ENCODE results near the gene CCNT1. TPM values are rescaled to one million over a fixed set of nuclear protein-coding genes. Genes with fewer than 3 reads are reported as not detected.
A peak's percentile ranks its signal among the peaks of the same experiment; 100 is the strongest.
"Not testable (repeated sequence)": the region's sequence is repeated elsewhere in the genome, so short reads cannot be mapped to it uniquely, and the experiment has no call there.

CCNT1 gene
- total RNA-seq, 2 donors from 2014 or later: 12.5 to 31.6 TPM

GRCh38 chr12:48682927-48683326 lies 33.6 kb downstream of the CCNT1 start:
- TF ChIP-seq, protein P1, sequence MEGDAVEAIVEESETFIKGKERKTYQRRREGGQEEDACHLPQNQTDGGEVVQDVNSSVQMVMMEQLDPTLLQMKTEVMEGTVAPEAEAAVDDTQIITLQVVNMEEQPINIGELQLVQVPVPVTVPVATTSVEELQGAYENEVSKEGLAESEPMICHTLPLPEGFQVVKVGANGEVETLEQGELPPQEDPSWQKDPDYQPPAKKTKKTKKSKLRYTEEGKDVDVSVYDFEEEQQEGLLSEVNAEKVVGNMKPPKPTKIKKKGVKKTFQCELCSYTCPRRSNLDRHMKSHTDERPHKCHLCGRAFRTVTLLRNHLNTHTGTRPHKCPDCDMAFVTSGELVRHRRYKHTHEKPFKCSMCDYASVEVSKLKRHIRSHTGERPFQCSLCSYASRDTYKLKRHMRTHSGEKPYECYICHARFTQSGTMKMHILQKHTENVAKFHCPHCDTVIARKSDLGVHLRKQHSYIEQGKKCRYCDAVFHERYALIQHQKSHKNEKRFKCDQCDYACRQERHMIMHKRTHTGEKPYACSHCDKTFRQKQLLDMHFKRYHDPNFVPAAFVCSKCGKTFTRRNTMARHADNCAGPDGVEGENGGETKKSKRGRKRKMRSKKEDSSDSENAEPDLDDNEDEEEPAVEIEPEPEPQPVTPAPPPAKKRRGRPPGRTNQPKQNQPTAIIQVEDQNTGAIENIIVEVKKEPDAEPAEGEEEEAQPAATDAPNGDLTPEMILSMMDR (IDR thresholded peaks at IDR 0.05): no peak
- no peak for TF ChIP-seq POLR2A (IDR thresholded peaks at IDR 0.05)
- no peak for ATAC-seq

GRCh38 chr12:48682533-48682905 lies 34.0 kb downstream of the CCNT1 start:
- Histone ChIP-seq H3K27ac (peak overlapping the region in 3 of 4 donors; percentile 75 to 95 (median 92)), H3K4me3 (peak overlapping the region in 1 of 2 donors; percentile 49), H3K4me1 (peaks cover 29% of the 10 kb centered on the region)
- DNase-seq; intact Hi-C loops (cut with DNase I); H3K27me3 ChIP-seq; H3K9me3 ChIP-seq; ATAC-seq; H3K36me3 ChIP-seq (replicated peaks in 1 of 2; ENCODE audit: insufficient read depth in 1 of 2, low read depth in 2 of 2): not testable (repeated sequence)
- WGBS, 2 donors: 12 to 19% methylated on average over 19 of the region's 19 CpGs

More at GRCh38 chr12:48682927-48683326, 33.6 kb downstream of the CCNT1 start:
- 92 to 93% methylated on average over 2 of the region's 2 CpGs for WGBS, 2 donors
- H3K4me1 ChIP-seq: peaks cover 29% of the 10 kb centered on the region
- no peaks in the 10 kb centered on the region for H3K9me3 ChIP-seq
- peak overlapping the region in 1 of 2 donors; percentile 49 for H3K4me3 ChIP-seq
- peak overlapping the region in 1 of 4 donors; percentile 92 for H3K27ac ChIP-seq
- intact Hi-C loops (cut with DNase I): no loop called here
- H3K27me3 ChIP-seq: no peaks in the 10 kb centered on the region
- no peak for DNase-seq
- peaks cover 0 to 3% of the 10 kb centered on the region in 2 donors for H3K36me3 ChIP-seq (replicated peaks in 1 of 2; ENCODE audit: insufficient read depth in 1 of 2, low read depth in 2 of 2)

GRCh38 chr12:48681710-48682532 lies 34.6 kb downstream of the CCNT1 start, which contains the start of gene KANSL2:
Gene KANSL2, minus strand, starts transcription at chr12:48682238. Its CDS starts 606 bp downstream, at chr12:48681632.
- H3K36me3 ChIP-seq (replicated peaks in 1 of 2; ENCODE audit: insufficient read depth in 1 of 2, low read depth in 2 of 2): peaks cover 0 to 5% of the 10 kb centered on the region in 2 donors
- 0% methylated on average over 41 to 64 of the region's 64 CpGs for WGBS, 2 donors
- H3K4me3 ChIP-seq: peak within 1 kb of the TSS; percentile 76 to 85
- no peaks in the 10 kb centered on the region for H3K27me3 ChIP-seq
- peak; percentile 98 to 99 (median 99) for TF ChIP-seq POLR2A (IDR thresholded peaks at IDR 0.05)
- TF ChIP-seq, protein P1 (IDR thresholded peaks at IDR 0.05): peak in 1 of 7 experiments; percentile 11
- peaks cover 34% of the 10 kb centered on the region for H3K4me1 ChIP-seq
- DNase-seq (peak; percentile 98 to 100 (median 99)), ATAC-seq (peak; percentile 100)
- intact Hi-C loops (cut with DNase I): no loop called here
- no peaks in the 10 kb centered on the region for H3K9me3 ChIP-seq
- H3K27ac ChIP-seq: peak within 1 kb of the TSS; percentile 75 to 95 (median 88)

- intact Hi-C loops (cut with DNase I): no loop called here
Observed at GRCh38 chr12:48681399-48681709, 35.2 kb downstream of the CCNT1 start.

DNA sequence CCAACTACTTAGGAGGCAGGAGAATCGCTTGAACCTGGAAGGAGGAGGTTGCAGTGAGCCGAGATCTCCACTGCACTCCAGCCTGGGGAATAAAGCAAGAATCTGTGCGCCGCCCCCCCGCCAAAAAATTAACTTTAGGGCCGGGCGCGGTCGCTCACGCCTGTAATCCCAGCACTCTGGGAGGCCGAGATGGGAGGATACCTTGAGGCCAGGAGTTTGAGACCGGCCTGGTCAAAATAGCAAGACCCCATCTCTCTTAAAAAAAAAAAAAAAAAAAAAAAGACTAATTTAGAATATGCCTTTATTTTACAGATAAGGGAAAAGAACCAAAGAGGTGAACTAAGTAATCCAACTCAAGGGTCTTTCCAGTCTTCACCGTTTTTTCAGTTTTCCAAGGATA lies 35.6 kb downstream of the CCNT1 start:
- DNase-seq (no peak), ATAC-seq (no peak)
- intact Hi-C loops (cut with DNase I): no loop called here
- peaks cover 0 to 5% of the 10 kb centered on the region in 2 donors for H3K36me3 ChIP-seq (replicated peaks in 1 of 2; ENCODE audit: insufficient read depth in 1 of 2, low read depth in 2 of 2)
- WGBS, 2 donors: 71 to 84% methylated on average over 13 of the region's 13 CpGs
- peaks cover 34% of the 10 kb centered on the region for H3K4me1 ChIP-seq
- TF ChIP-seq, protein P1 (IDR thresholded peaks at IDR 0.05): no peak
- TF ChIP-seq POLR2A (IDR thresholded peaks at IDR 0.05): no peak
- no peak overlapping the region for H3K27ac ChIP-seq
- H3K4me3 ChIP-seq: peak overlapping the region; percentile 76 to 85
- H3K27me3 ChIP-seq: no peaks in the 10 kb centered on the region
- no peaks in the 10 kb centered on the region for H3K9me3 ChIP-seq

More at GRCh38 chr12:48681399-48681709, 35.2 kb downstream of the CCNT1 start:
- Histone ChIP-seq H3K36me3 (replicated peaks in 1 of 2; ENCODE audit: insufficient read depth in 1 of 2, low read depth in 2 of 2) (peaks cover 0 to 5% of the 10 kb centered on the region in 2 donors), H3K27me3 (no peaks in the 10 kb centered on the region), H3K4me1 (peaks cover 34% of the 10 kb centered on the region), H3K9me3 (no peaks in the 10 kb centered on the region), H3K4me3 (peak overlapping the region; percentile 76 to 85), H3K27ac (peak overlapping the region in 3 of 4 donors; percentile 75 to 95 (median 92))
- TF ChIP-seq POLR2A (IDR thresholded peaks at IDR 0.05): no peak
- TF ChIP-seq, protein P1 (IDR thresholded peaks at IDR 0.05): no peak
- WGBS, 2 donors: 0 to 1% methylated on average over 11 of the region's 11 CpGs
- DNase-seq: no peak
- ATAC-seq: no peak

Measured in body of pancreas (tissue), 4 donors.